Vagina (tissue), 2 donors: ENCODE measurements around the gene MECP2. TPM values are rescaled to one million over a fixed set of nuclear protein-coding genes. Genes with fewer than 3 reads are reported as not detected.

ENCODE experiments used
- DNase-seq, 2 donors: peaks; one replicate each; pipeline ENCODE4 v3.0.0-alpha.2; 2017; ENCODE audit errors: extremely low spot score in 2 of 2
- H3K27ac ChIP-seq: fragments of 200-600 bp; sonication (generic); one replicate; pipeline ENCODE4 v1.5.1; 2019
- H3K27me3 ChIP-seq: fragments of 200-600 bp; sonication (generic); one replicate; pipeline ENCODE4 v1.5.1; 2019
- H3K36me3 ChIP-seq, 2 donors: fragments of 200-600 bp; sonication (generic); one replicate each; pipeline ENCODE4 v1.5.1; 2017 to 2019
- H3K4me1 ChIP-seq: fragments of 200-600 bp; sonication (generic); one replicate; pipeline ENCODE4 v1.5.1; 2019
- H3K4me3 ChIP-seq, 2 donors: fragments of 200-600 bp; sonication (generic); 1 replicate in 1 of 2; 2 replicates in 1 of 2; pipeline ENCODE4 v1.5.1; 2016 to 2019
- H3K9me3 ChIP-seq: fragments of 200-600 bp; sonication (generic); one replicate; pipeline ENCODE4 v1.5.1; 2019
- CTCF ChIP-seq, 3 experiments: fragments of 450-650 bp in 2 of 3; fragments of 200-600 bp in 1 of 3; sonication (generic) in 1 of 3; IDR thresholded peaks; one replicate each; pipeline ENCODE4 v1.5.1; 2017 to 2019; ENCODE audit warnings: antibody characterized with exemption in 3 of 3, mild to moderate bottlenecking in 2 of 3, moderate library complexity in 2 of 3
- POLR2A ChIP-seq, 2 donors: fragments of 450-650 bp; IDR thresholded peaks; one replicate each; pipeline ENCODE4 v1.6.1; 2017; ENCODE audit warnings: antibody characterized with exemption in 2 of 2, mild to moderate bottlenecking in 2 of 2, moderate library complexity in 2 of 2
- POLR2AphosphoS5 ChIP-seq, 2 donors: sonication (generic); formaldehyde crosslinking; IDR thresholded peaks; one replicate each; pipeline ENCODE4 v1.9.0; 2017; ENCODE audit warnings: antibody characterized with exemption in 2 of 2, mild to moderate bottlenecking in 2 of 2, low read depth in 1 of 2; ENCODE audit not compliant: insufficient read depth in 1 of 2
- intact Hi-C: fragments of 100-400 bp; cut with DNase I; formaldehyde crosslinking; loops from one replicate; pipeline ENCODE4 v1.15.1; 2023
- total RNA-seq: library from RNA; depleted of rRNA; stranded (reverse); fragments of >200 nt; gene quantifications from one replicate; pipeline ENCODE4 v1.2.3, GENCODE V29; 2016

MECP2 gene
- total RNA-seq, 1 donor from 2014 or later = 38.5 TPM

DNA sequence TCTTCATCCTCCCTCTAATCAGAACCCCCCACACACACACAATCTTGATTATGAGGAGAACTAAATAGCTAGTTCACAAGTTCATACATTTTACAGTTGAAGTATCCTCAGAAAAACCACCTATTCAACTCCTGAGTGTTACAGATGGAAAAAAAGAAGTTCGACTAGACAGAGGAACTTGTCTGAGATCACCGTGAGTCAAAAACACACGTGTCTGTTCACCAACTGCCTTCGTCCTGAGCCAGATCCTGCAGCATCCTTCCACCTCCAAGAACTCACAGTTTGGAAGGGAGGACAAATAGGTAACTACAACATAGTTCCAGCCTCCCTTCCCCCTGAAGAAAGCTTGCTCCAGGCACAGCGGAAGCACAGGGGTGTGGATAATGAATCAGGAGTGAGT is 58.9 kb downstream of the MECP2 start:
- Histone ChIP-seq H3K4me3 (no peak overlapping the region), H3K4me1 (peaks cover 33% of the 10 kb centered on the region), H3K27ac (peak overlapping the region; percentile 43), H3K9me3 (no peaks in the 10 kb centered on the region), H3K36me3 (no peaks in the 10 kb centered on the region), H3K27me3 (no peaks in the 10 kb centered on the region)
- intact Hi-C loops = no loop called here
- TF ChIP-seq CTCF (IDR thresholded peaks at IDR 0.05) (no peak), POLR2A (IDR thresholded peaks at IDR 0.05) (no peak), POLR2AphosphoS5 (IDR thresholded peaks at IDR 0.05; ENCODE audit: insufficient read depth in 1 of 2, low read depth in 1 of 2) (no peak)
- DNase-seq = no peak

DNA sequence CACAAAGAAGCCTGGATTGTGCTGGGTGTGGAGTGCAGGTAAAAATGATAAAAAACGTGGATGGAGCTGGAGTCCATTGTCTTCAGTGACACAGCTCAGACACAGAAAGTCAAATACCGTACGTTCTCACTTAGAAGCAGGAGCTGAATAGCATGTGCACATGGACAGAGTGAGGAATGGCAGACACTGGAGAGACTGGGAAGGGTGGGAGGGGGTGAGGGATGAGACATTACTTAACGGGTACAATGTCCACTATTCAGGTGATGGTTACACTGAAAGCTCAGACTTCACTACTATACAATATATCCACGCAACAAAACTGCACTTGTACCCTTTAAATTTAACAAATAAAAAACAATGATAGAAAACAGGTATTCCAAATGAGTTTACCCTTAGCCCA is 59.8 kb downstream of the MECP2 start:
- Histone ChIP-seq H3K9me3 (no peaks in the 10 kb centered on the region), H3K27ac (no peak overlapping the region), H3K27me3 (no peaks in the 10 kb centered on the region), H3K4me3 (no peak overlapping the region), H3K4me1 (peaks cover 27% of the 10 kb centered on the region), H3K36me3 (no peaks in the 10 kb centered on the region)
- TF ChIP-seq POLR2AphosphoS5 (IDR thresholded peaks at IDR 0.05; ENCODE audit: insufficient read depth in 1 of 2, low read depth in 1 of 2) (no peak), CTCF (IDR thresholded peaks at IDR 0.05) (no peak), POLR2A (IDR thresholded peaks at IDR 0.05) (no peak)
- intact Hi-C loops = no loop called here
- DNase-seq = no peak

DNA sequence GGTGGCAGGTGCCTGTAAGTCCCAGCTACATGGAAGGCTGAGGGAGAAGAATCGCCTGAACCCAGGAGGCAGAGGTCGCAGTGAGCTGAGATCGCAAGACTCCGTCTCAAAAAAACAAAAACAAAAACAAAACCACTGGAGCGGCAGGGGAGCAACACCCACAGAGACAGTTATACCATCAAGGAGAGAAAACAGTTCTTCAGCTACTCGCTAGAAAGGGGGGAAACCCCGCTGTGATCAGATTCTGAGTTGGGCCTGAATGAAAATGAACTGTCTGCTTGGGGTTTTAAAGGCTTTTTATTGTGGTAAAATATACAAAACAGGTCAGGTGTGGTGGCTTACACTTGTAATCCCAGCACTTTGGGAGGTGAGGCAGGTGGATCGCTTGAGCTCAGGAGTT is 61.0 kb downstream of the MECP2 start:
- no peaks in the 10 kb centered on the region for H3K27me3 ChIP-seq
- H3K4me3 ChIP-seq = no peak overlapping the region
- peaks cover 21% of the 10 kb centered on the region for H3K4me1 ChIP-seq
- H3K9me3 ChIP-seq = no peaks in the 10 kb centered on the region
- TF ChIP-seq CTCF (IDR thresholded peaks at IDR 0.05) (no peak), POLR2AphosphoS5 (IDR thresholded peaks at IDR 0.05; ENCODE audit: insufficient read depth in 1 of 2, low read depth in 1 of 2) (no peak), POLR2A (IDR thresholded peaks at IDR 0.05) (no peak)
- DNase-seq = no peak
- intact Hi-C loops = no loop called here
- peaks cover 0 to 4% of the 10 kb centered on the region in 2 donors for H3K36me3 ChIP-seq
- no peak overlapping the region for H3K27ac ChIP-seq

DNA sequence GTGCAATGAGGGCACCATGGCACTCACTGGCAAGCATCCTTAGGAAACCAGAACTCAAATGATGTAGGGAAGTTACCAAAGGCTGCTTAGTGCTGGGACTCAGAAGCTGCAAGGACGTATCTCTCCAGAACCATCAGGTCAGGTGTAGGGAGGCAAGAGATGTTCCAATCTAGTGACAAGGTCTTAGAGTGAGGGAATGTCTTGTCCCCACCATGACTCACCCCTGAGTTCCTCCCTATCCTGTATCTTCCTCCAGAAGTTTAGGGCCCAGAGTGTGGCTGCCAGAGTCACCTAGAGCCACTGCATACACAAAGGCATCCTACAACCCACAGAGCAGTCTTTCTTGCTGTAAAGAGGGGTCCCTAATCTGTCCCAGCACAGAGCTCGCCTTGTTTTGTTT is 63.7 kb downstream of the MECP2 start:
- H3K9me3 ChIP-seq = no peaks in the 10 kb centered on the region
- H3K36me3 ChIP-seq = peaks cover 0 to 25% of the 10 kb centered on the region in 2 donors
- H3K4me1 ChIP-seq = no peaks in the 10 kb centered on the region
- no peak for TF ChIP-seq CTCF (IDR thresholded peaks at IDR 0.05)
- DNase-seq = no peak
- H3K27ac ChIP-seq = no peak overlapping the region
- H3K27me3 ChIP-seq = no peaks in the 10 kb centered on the region
- H3K4me3 ChIP-seq = no peak overlapping the region
- intact Hi-C loops = no loop called here

- Histone ChIP-seq H3K27me3 (no peaks in the 10 kb centered on the region), H3K9me3 (no peaks in the 10 kb centered on the region), H3K27ac (no peak overlapping the region), H3K4me1 (no peaks in the 10 kb centered on the region), H3K4me3 (no peak overlapping the region), H3K36me3 (peaks cover 0 to 25% of the 10 kb centered on the region in 2 donors)
- intact Hi-C loops = no loop called here
- TF ChIP-seq CTCF (IDR thresholded peaks at IDR 0.05) (no peak), POLR2AphosphoS5 (IDR thresholded peaks at IDR 0.05; ENCODE audit: insufficient read depth in 1 of 2, low read depth in 1 of 2) (no peak), POLR2A (IDR thresholded peaks at IDR 0.05) (no peak)
- no peak for DNase-seq
These were observed 64.9 kb downstream of the MECP2 start for GRCh38 chrX:154032653-154033052.
